GM19397 (cell line): ENCODE results near the gene ENO3.

ENCODE experiments used
- ATAC-seq: cut with Tn5 transposase; IDR thresholded peaks from one replicate; pipeline ENCODE4 v1.9.1; 2021; ENCODE audit warnings: mild to moderate bottlenecking, moderate library complexity; ENCODE audit not compliant: unreplicated experiment

Gene ENO3

DNA sequence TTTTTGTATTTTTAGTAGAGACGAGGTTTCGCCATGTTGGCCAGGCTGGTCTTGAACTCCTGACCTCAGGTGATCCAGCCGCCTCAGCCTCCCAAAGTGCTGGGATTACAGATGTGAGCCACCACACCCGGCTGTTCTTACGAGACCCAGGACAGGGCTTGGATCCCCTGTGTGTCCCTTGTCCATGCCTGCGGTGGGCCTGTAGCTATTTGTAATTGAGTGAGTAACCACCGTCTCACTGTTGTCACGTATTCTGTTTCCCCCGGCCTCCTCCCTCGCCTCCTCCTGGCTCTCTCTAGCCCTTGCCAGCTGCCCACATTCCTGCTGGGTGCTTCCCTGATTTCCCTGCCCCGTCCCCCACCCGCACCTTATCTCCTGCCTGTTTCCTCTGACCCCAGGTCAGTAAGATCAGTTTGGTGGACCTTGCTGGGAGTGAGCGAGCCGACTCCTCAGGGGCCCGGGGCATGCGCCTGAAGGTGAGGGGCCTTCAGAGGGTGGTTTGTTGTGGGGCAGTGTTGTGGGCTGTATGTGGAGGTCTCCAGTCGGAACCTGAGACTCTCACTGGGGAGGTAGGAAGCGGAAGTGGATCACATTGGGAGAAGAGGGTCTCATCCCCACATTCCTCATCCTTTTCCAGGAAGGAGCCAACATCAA is 52.4 kb downstream of the ENO3 start:
- no peak for ATAC-seq
